Measurements from ENCODE around the gene SEPTIN10. TPM values are rescaled to one million over a fixed set of nuclear protein-coding genes. Genes with fewer than 3 reads are reported as not detected.

The SEPTIN10 gene
- total RNA-seq, 1 experiment from 2014 or later = 113 TPM

- Histone ChIP-seq H3K9me2 (ENCODE audit: insufficient read depth) (no peaks in the 10 kb centered on the region), H3K4me2 (ENCODE audit: low read length) (no peak overlapping the region), H3K27me3 (ENCODE audit: insufficient read depth, low read length) (no peaks in the 10 kb centered on the region), H2AFZ (ENCODE audit: low read depth, low read length, poor library complexity, severe bottlenecking) (no peak overlapping the region), H4K20me1 (ENCODE audit: insufficient read depth) (no peaks in the 10 kb centered on the region), H3K4me3 (replicated peaks in 1 of 2; ENCODE audit: low read depth in 1 of 2, low read length in 2 of 2) (no peak overlapping the region), H3K79me2 (ENCODE audit: insufficient read depth, low read length) (no peaks in the 10 kb centered on the region), H3K36me3 (ENCODE audit: control insufficient read depth in 1 of 2, insufficient read depth in 2 of 2, low read length in 2 of 2) (no peaks in the 10 kb centered on the region), H3K9me3 (ENCODE audit: control insufficient read depth in 1 of 2, insufficient read depth in 1 of 2, low read depth in 1 of 2, low read length in 2 of 2) (no peaks in the 10 kb centered on the region), H3K4me1 (ENCODE audit: control insufficient read depth in 1 of 2, insufficient read depth in 2 of 2, low read length in 2 of 2) (peaks cover 0 to 5% of the 10 kb centered on the region in 2 experiments; a peak in 1 of 4 replicates), H3K9ac (ENCODE audit: low read length) (no peak overlapping the region), H3K27ac (ENCODE audit: low read depth, low read length) (no peak overlapping the region)
- intact Hi-C loops (cut with micrococcal nuclease) = loop anchor here (5.0 kb wide), 1 partner anchor 656 kb away; no protein-coding TSS in a partner anchor
- TF ChIP-seq CBX3 (IDR thresholded peaks at IDR 0.05; ENCODE audit: low read depth) = no peak
- TF ChIP-seq ZBTB33 (IDR thresholded peaks at IDR 0.05; ENCODE audit: extremely low read depth, insufficient replicate concordance, low read length) = no peak
- TF ChIP-seq POLR2A (IDR thresholded peaks at IDR 0.05; ENCODE audit: borderline replicate concordance, extremely low read depth, insufficient read depth, insufficient read length) = no peak
- TF ChIP-seq TCF7L2 (IDR thresholded peaks at IDR 0.05; ENCODE audit: borderline replicate concordance, extremely low read depth, insufficient read depth, insufficient read length) = no peak
- no peak for TF ChIP-seq POLR2AphosphoS5 (IDR thresholded peaks at IDR 0.05; ENCODE audit: low read depth, low read length)
- BruUV-seq (replicated peaks) = no TSS peak
- ChIA-PET RAD21 (ENCODE audit: low non-redundant PET in 1 of 2, low total read pairs in 2 of 2, uncharacterized antibody in 2 of 2, unreplicated experiment in 2 of 2) (no interaction called here), POLR2A (no interaction called here), CTCF (no interaction called here)
- DNase-seq (ENCODE audit: low read depth, low spot score) (no peak), ATAC-seq (no peak)
Observed at GRCh38 chr2:109513230-109513629, 100.5 kb downstream of the SEPTIN10 start.

DNA sequence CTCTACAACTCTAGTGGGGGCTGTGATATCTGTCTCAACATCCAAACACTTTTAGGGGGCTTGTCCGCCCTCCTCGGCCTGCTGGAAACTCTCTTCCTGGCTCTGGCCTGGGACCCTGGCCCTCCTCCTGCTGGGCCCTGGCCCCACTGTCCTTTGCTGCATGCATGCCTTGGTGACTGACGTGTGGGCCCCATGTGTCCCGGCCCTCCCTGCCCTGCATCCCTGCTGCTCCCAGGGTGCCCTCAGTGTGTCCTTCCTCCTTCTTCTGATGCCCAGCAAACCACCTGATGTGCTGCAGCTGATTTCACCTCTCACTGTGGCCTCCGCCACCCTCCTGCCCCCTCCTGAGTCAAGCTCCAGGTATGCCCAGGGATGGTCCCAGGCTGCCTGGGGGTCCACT lies 101.7 kb downstream of the SEPTIN10 start:
- H3K4me1 ChIP-seq (ENCODE audit: control insufficient read depth in 1 of 2, insufficient read depth in 2 of 2, low read length in 2 of 2) = peaks cover 0 to 5% of the 10 kb centered on the region in 2 experiments; a peak in 1 of 4 replicates

More for the DNA sequence above, 101.7 kb downstream of the SEPTIN10 start:
- POLR2A ChIA-PET = no interaction called here
- Histone ChIP-seq H4K20me1 (ENCODE audit: insufficient read depth) (no peaks in the 10 kb centered on the region), H3K4me3 (replicated peaks in 1 of 2; ENCODE audit: low read depth in 1 of 2, low read length in 2 of 2) (no peak overlapping the region), H3K9me3 (ENCODE audit: control insufficient read depth in 1 of 2, insufficient read depth in 1 of 2, low read depth in 1 of 2, low read length in 2 of 2) (no peaks in the 10 kb centered on the region), H2AFZ (ENCODE audit: low read depth, low read length, poor library complexity, severe bottlenecking) (no peak overlapping the region), H3K27me3 (ENCODE audit: insufficient read depth, low read length) (no peaks in the 10 kb centered on the region), H3K9ac (ENCODE audit: low read length) (no peak overlapping the region), H3K79me2 (ENCODE audit: insufficient read depth, low read length) (no peaks in the 10 kb centered on the region), H3K27ac (ENCODE audit: low read depth, low read length) (no peak overlapping the region), H3K4me2 (ENCODE audit: low read length) (no peak overlapping the region), H3K9me2 (ENCODE audit: insufficient read depth) (no peaks in the 10 kb centered on the region), H3K36me3 (ENCODE audit: control insufficient read depth in 1 of 2, insufficient read depth in 2 of 2, low read length in 2 of 2) (no peaks in the 10 kb centered on the region)
- TF ChIP-seq TCF7L2 (IDR thresholded peaks at IDR 0.05; ENCODE audit: borderline replicate concordance, extremely low read depth, insufficient read depth, insufficient read length) = no peak
- TF ChIP-seq, protein P1, sequence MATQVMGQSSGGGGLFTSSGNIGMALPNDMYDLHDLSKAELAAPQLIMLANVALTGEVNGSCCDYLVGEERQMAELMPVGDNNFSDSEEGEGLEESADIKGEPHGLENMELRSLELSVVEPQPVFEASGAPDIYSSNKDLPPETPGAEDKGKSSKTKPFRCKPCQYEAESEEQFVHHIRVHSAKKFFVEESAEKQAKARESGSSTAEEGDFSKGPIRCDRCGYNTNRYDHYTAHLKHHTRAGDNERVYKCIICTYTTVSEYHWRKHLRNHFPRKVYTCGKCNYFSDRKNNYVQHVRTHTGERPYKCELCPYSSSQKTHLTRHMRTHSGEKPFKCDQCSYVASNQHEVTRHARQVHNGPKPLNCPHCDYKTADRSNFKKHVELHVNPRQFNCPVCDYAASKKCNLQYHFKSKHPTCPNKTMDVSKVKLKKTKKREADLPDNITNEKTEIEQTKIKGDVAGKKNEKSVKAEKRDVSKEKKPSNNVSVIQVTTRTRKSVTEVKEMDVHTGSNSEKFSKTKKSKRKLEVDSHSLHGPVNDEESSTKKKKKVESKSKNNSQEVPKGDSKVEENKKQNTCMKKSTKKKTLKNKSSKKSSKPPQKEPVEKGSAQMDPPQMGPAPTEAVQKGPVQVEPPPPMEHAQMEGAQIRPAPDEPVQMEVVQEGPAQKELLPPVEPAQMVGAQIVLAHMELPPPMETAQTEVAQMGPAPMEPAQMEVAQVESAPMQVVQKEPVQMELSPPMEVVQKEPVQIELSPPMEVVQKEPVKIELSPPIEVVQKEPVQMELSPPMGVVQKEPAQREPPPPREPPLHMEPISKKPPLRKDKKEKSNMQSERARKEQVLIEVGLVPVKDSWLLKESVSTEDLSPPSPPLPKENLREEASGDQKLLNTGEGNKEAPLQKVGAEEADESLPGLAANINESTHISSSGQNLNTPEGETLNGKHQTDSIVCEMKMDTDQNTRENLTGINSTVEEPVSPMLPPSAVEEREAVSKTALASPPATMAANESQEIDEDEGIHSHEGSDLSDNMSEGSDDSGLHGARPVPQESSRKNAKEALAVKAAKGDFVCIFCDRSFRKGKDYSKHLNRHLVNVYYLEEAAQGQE (IDR thresholded peaks at IDR 0.05; ENCODE audit: low read depth) = no peak
- TF ChIP-seq SIN3A (IDR thresholded peaks at IDR 0.05; ENCODE audit: low read depth) = no peak
- no peak for TF ChIP-seq POLR2AphosphoS5 (IDR thresholded peaks at IDR 0.05; ENCODE audit: low read depth, low read length)
- TF ChIP-seq EZH2 (IDR thresholded peaks at IDR 0.05) = no peak
- no peak for TF ChIP-seq SRF (IDR thresholded peaks at IDR 0.05; ENCODE audit: low read depth)
- TF ChIP-seq YY1 (IDR thresholded peaks at IDR 0.05; ENCODE audit: extremely low read depth, insufficient replicate concordance, low read depth, low read length) = no peak
- no peak for DNase-seq (ENCODE audit: low read depth, low spot score)
- RAD21 ChIA-PET (ENCODE audit: low non-redundant PET in 1 of 2, low total read pairs in 2 of 2, uncharacterized antibody in 2 of 2, unreplicated experiment in 2 of 2) = no interaction called here
- no TSS peak for BruUV-seq (replicated peaks)
- CTCF ChIA-PET = no interaction called here
- intact Hi-C loops (cut with micrococcal nuclease) = loop anchor here (5.0 kb wide), 1 partner anchor 655 kb away; no protein-coding TSS in a partner anchor
- no peak for ATAC-seq
